Osteoblast (primary cell): ENCODE measurements around the gene MOCOS. TPM values are rescaled to one million over a fixed set of nuclear protein-coding genes. Genes with fewer than 3 reads are reported as not detected.

Experiments
- DNase-seq: peaks from one replicate; pipeline ENCODE4 v3.0.0; 2011; ENCODE audit warnings: low spot score, mixed read lengths; ENCODE audit not compliant: insufficient read length; ENCODE audit errors: missing footprints
- H2AFZ ChIP-seq: 2 replicates; pipeline ENCODE4 v1.6.0; 2011; ENCODE audit warnings: mild to moderate bottlenecking, low read length
- H3K27ac ChIP-seq: 2 replicates; pipeline ENCODE4 v1.5.1; 2011; ENCODE audit warnings: mild to moderate bottlenecking, low read depth, low read length, moderate library complexity
- H3K27me3 ChIP-seq: 2 replicates; pipeline ENCODE4 v1.6.0; 2012; ENCODE audit warnings: mild to moderate bottlenecking, control low read depth, inconsistent platforms, low read length, moderate library complexity; ENCODE audit not compliant: insufficient read depth
- H3K36me3 ChIP-seq: 2 replicates; pipeline ENCODE4 v1.5.1; 2011; ENCODE audit warnings: mild to moderate bottlenecking, low read length, control low read depth, moderate library complexity; ENCODE audit not compliant: insufficient read depth
- H3K4me1 ChIP-seq: 2 replicates; pipeline ENCODE4 v1.5.1; 2011; ENCODE audit warnings: mild to moderate bottlenecking, low read length, control low read depth, moderate library complexity; ENCODE audit not compliant: insufficient read depth
- H3K4me2 ChIP-seq: 2 replicates; pipeline ENCODE4 v1.6.0; 2011; ENCODE audit warnings: mild to moderate bottlenecking, low read length; ENCODE audit not compliant: insufficient read depth
- H3K4me3 ChIP-seq: fragments of 200-600 bp; sonication (generic); 3 replicates; pipeline ENCODE4 v1.5.1; 2012; ENCODE audit warnings: mild to moderate bottlenecking, low read length, inconsistent platforms; ENCODE audit not compliant: insufficient read depth
- H3K79me2 ChIP-seq: 2 replicates; pipeline ENCODE4 v1.6.0; 2012; ENCODE audit warnings: mild to moderate bottlenecking, low read length, control low read depth, inconsistent platforms; ENCODE audit not compliant: insufficient read depth
- H3K9me3 ChIP-seq: 2 replicates; pipeline ENCODE4 v1.5.1; 2011; ENCODE audit warnings: low read depth, low read length, control low read depth
- H4K20me1 ChIP-seq: 2 replicates; pipeline ENCODE4 v1.6.0; 2012; ENCODE audit warnings: mild to moderate bottlenecking, low read length, control low read depth; ENCODE audit not compliant: insufficient read depth
- total RNA-seq: library from RNA; depleted of rRNA; stranded (reverse); fragments of >200 nt; gene quantifications from 2 replicates; pipeline ENCODE4 v1.2.3, GENCODE V29; 2012
- TF ChIP-seq, protein P1 (sequence below): IDR thresholded peaks from 2 replicates; pipeline ENCODE4 v1.5.1; 2011; ENCODE audit warnings: mild to moderate bottlenecking, low read depth, low read length, moderate library complexity; ENCODE audit errors: extremely low read depth

The MOCOS gene
- total RNA-seq, 1 donor, result 19.9 TPM

DNA sequence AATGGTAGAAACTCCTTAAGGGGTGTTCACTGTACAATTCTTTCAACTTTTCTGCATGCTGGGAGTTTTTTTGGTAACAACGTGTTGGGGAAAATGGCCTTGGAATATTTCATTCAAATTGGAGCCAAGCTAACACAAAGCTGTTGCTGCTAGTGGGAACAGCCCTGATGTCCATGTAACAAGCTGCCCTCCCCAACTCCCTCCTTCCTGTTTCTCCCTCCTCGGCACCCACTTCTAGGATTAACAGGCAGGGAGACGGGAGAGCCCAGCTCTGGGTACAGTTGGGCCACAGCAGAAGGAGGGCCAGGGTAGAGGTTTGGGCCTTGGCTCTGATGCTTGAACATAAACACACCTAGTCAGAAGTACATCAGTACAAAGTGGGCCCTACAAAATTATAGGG, 9.4 kb upstream of the MOCOS start:
- no peaks in the 10 kb centered on the region for H3K79me2 ChIP-seq
- H3K4me3 ChIP-seq, result no peak overlapping the region
- no peak for DNase-seq
- no peak overlapping the region for H3K4me2 ChIP-seq
- H3K27me3 ChIP-seq, result no peaks in the 10 kb centered on the region
- no peaks in the 10 kb centered on the region for H3K9me3 ChIP-seq
- H3K36me3 ChIP-seq, result peaks cover 29% of the 10 kb centered on the region
- H4K20me1 ChIP-seq, result no peaks in the 10 kb centered on the region
- TF ChIP-seq, protein P1, sequence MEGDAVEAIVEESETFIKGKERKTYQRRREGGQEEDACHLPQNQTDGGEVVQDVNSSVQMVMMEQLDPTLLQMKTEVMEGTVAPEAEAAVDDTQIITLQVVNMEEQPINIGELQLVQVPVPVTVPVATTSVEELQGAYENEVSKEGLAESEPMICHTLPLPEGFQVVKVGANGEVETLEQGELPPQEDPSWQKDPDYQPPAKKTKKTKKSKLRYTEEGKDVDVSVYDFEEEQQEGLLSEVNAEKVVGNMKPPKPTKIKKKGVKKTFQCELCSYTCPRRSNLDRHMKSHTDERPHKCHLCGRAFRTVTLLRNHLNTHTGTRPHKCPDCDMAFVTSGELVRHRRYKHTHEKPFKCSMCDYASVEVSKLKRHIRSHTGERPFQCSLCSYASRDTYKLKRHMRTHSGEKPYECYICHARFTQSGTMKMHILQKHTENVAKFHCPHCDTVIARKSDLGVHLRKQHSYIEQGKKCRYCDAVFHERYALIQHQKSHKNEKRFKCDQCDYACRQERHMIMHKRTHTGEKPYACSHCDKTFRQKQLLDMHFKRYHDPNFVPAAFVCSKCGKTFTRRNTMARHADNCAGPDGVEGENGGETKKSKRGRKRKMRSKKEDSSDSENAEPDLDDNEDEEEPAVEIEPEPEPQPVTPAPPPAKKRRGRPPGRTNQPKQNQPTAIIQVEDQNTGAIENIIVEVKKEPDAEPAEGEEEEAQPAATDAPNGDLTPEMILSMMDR, result no peak
- H2AFZ ChIP-seq, result no peak overlapping the region
- H3K27ac ChIP-seq, result no peak overlapping the region
- H3K4me1 ChIP-seq, result peaks cover 10% of the 10 kb centered on the region

- Histone ChIP-seq H2AFZ (no peak overlapping the region), H3K79me2 (no peaks in the 10 kb centered on the region), H3K4me2 (peak overlapping the region; percentile 48), H3K4me1 (peaks cover 10% of the 10 kb centered on the region), H3K27ac (peak overlapping the region; percentile 46), H3K9me3 (no peaks in the 10 kb centered on the region), H3K36me3 (peaks cover 20% of the 10 kb centered on the region), H3K27me3 (no peaks in the 10 kb centered on the region), H4K20me1 (no peaks in the 10 kb centered on the region), H3K4me3 (no peak overlapping the region)
- TF ChIP-seq, protein P1, result no peak
- DNase-seq, result no peak
These were observed 7.5 kb upstream of the MOCOS start for GRCh38 chr18:36179562-36180355.

DNA sequence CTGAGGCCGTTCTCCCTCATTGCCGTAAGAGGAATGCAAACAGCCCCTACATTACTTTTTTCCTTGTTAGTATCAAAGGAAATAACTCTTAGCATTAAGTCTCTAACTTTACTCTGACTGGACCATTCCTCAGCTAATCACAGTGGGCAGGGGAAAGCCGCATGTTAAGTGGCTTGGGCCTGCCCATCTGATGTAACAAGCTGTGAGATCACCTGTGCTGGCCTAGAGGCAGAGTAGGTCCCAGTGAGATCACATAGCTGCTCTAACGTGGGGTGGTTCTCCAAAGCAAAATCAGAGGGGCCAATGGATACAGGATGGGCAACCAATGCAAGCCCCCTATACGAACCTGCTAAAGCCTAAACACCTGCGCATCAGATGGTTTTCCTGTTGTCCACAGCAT, 5.9 kb upstream of the MOCOS start:
- H4K20me1 ChIP-seq, result peaks cover 3% of the 10 kb centered on the region
- no peak overlapping the region for H3K4me2 ChIP-seq
- no peak overlapping the region for H3K27ac ChIP-seq
- no peaks in the 10 kb centered on the region for H3K9me3 ChIP-seq
- no peaks in the 10 kb centered on the region for H3K79me2 ChIP-seq
- H3K4me3 ChIP-seq, result no peak overlapping the region
- TF ChIP-seq, protein P1, result no peak
- DNase-seq, result no peak
- no peaks in the 10 kb centered on the region for H3K27me3 ChIP-seq
- H3K36me3 ChIP-seq, result peaks cover 5% of the 10 kb centered on the region
- H2AFZ ChIP-seq, result no peak overlapping the region
- H3K4me1 ChIP-seq, result peaks cover 10% of the 10 kb centered on the region

DNA sequence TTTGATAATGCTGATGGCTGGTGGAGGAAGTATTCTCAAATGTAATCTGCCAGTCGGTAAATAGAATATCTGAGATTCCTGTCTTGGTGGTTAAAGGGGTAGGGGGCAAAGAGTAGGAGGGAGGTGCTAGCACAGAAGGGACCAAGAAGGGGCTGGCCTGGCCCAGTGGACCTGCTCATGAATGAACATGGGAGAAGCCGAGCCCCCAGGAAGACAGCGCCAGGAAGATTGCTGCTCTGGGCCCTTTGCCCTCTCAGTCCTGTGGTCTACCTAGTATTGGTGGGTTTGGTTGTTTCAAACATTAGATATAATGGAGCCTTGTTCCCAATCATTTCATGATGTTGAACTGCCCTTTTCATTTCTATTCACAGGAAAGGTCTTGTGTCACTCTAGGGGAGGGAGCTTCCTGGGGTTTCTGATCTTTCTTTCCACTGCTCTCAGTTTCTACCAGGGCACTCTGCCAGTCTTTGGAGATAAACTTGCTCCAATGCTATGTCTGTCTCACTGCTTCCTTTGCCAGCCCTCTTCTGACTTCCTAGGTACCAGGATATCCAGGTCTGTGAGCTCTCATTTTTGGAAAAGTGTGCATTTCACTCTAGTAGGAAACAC, 5.3 kb upstream of the MOCOS start:
- Histone ChIP-seq H3K9me3 (no peaks in the 10 kb centered on the region), H3K36me3 (no peaks in the 10 kb centered on the region), H3K4me2 (no peak overlapping the region), H3K27ac (no peak overlapping the region), H3K79me2 (no peaks in the 10 kb centered on the region), H2AFZ (no peak overlapping the region), H4K20me1 (peaks cover 3% of the 10 kb centered on the region), H3K4me1 (peaks cover 10% of the 10 kb centered on the region), H3K4me3 (no peak overlapping the region), H3K27me3 (no peaks in the 10 kb centered on the region)
- TF ChIP-seq, protein P1, result no peak
- no peak for DNase-seq
